ENCODE results near the gene PCSK1. TPM values are rescaled to one million over a fixed set of nuclear protein-coding genes. Genes with fewer than 3 reads are reported as not detected.

Gene PCSK1
- total RNA-seq, 1 experiment from 2014 or later: not detected

GRCh38 chr5:96474073-96474472, 41.0 kb upstream of the PCSK1 start:
- Histone ChIP-seq H3K27me3 (ENCODE audit: insufficient read depth, low read length) (0 out of 2 replicates have a peak, but pooled peaks cover 4% of the 10 kb centered on the region), H3K9ac (ENCODE audit: low read length) (no peak overlapping the region), H3K4me1 (ENCODE audit: control insufficient read depth in 1 of 2, insufficient read depth in 2 of 2, low read length in 2 of 2) (no peaks in the 10 kb centered on the region), H4K20me1 (ENCODE audit: insufficient read depth) (no peaks in the 10 kb centered on the region), H3K36me3 (ENCODE audit: control insufficient read depth in 1 of 2, insufficient read depth in 2 of 2, low read length in 2 of 2) (no peaks in the 10 kb centered on the region), H3K27ac (ENCODE audit: low read depth, low read length) (no peak overlapping the region), H3K9me3 (ENCODE audit: control insufficient read depth in 1 of 2, insufficient read depth in 1 of 2, low read depth in 1 of 2, low read length in 2 of 2) (no peaks in the 10 kb centered on the region), H3K4me2 (ENCODE audit: low read length) (no peak overlapping the region), H3K9me2 (ENCODE audit: insufficient read depth) (no peaks in the 10 kb centered on the region), H3K79me2 (ENCODE audit: insufficient read depth, low read length) (no peaks in the 10 kb centered on the region), H3K4me3 (replicated peaks in 1 of 2; ENCODE audit: low read depth in 1 of 2, low read length in 2 of 2) (no peak overlapping the region), H2AFZ (ENCODE audit: low read depth, low read length, poor library complexity, severe bottlenecking) (no peak overlapping the region)
- ATAC-seq (no peak), DNase-seq (ENCODE audit: low read depth, low spot score) (no peak)
- no peak for TF ChIP-seq FOSL1 (IDR thresholded peaks at IDR 0.05; ENCODE audit: low read depth)
- ChIA-PET POLR2A (interaction anchor here (0.6 kb wide), 1 partner anchor 798 kb away, joined by 4 read pairs; no protein-coding TSS in a partner anchor), CTCF (no interaction called here), RAD21 (ENCODE audit: low non-redundant PET in 1 of 2, low total read pairs in 2 of 2, uncharacterized antibody in 2 of 2, unreplicated experiment in 2 of 2) (no interaction called here)
- BruUV-seq (replicated peaks): no TSS peak
- intact Hi-C loops (cut with micrococcal nuclease): no loop called here

DNA sequence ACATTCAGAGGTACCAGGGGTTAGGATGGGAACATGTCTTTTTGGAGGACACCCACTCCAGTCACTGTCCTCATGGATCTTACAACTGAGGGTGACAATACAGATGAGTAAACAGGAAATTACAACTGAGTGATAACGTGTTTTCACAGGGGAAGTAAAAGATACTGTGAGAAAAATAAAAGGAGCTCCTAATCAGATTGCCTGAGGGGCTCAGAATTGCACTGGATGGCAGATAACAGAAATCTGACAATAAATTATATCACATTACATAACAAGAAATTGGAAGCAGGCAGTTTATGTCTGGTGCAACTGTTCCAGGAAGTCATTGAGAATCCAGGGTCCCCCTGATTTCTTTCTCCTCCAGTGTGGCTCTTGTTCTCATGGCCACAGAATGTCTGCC, 40.1 kb upstream of the PCSK1 start:
- BruUV-seq (replicated peaks): no TSS peak
- Histone ChIP-seq H3K27ac (ENCODE audit: low read depth, low read length) (no peak overlapping the region), H3K79me2 (ENCODE audit: insufficient read depth, low read length) (no peaks in the 10 kb centered on the region), H3K27me3 (ENCODE audit: insufficient read depth, low read length) (0 out of 2 replicates have a peak, but pooled peaks cover 4% of the 10 kb centered on the region), H3K9me2 (ENCODE audit: insufficient read depth) (no peaks in the 10 kb centered on the region), H3K36me3 (ENCODE audit: control insufficient read depth in 1 of 2, insufficient read depth in 2 of 2, low read length in 2 of 2) (no peaks in the 10 kb centered on the region), H3K9ac (ENCODE audit: low read length) (no peak overlapping the region), H2AFZ (ENCODE audit: low read depth, low read length, poor library complexity, severe bottlenecking) (no peak overlapping the region), H3K9me3 (ENCODE audit: control insufficient read depth in 1 of 2, insufficient read depth in 1 of 2, low read depth in 1 of 2, low read length in 2 of 2) (no peaks in the 10 kb centered on the region), H4K20me1 (ENCODE audit: insufficient read depth) (no peaks in the 10 kb centered on the region), H3K4me2 (ENCODE audit: low read length) (no peak overlapping the region), H3K4me1 (ENCODE audit: control insufficient read depth in 1 of 2, insufficient read depth in 2 of 2, low read length in 2 of 2) (no peaks in the 10 kb centered on the region), H3K4me3 (replicated peaks in 1 of 2; ENCODE audit: low read depth in 1 of 2, low read length in 2 of 2) (no peak overlapping the region)
- DNase-seq (ENCODE audit: low read depth, low spot score) (no peak), ATAC-seq (no peak)
- intact Hi-C loops (cut with micrococcal nuclease): no loop called here
- ChIA-PET RAD21 (ENCODE audit: low non-redundant PET in 1 of 2, low total read pairs in 2 of 2, uncharacterized antibody in 2 of 2, unreplicated experiment in 2 of 2) (no interaction called here), POLR2A (no interaction called here), CTCF (no interaction called here)
- TF ChIP-seq ZFX (IDR thresholded peaks at IDR 0.05) (no peak), CEBPB (IDR thresholded peaks at IDR 0.05; ENCODE audit: low read depth) (no peak), YY1 (IDR thresholded peaks at IDR 0.05; ENCODE audit: extremely low read depth, insufficient replicate concordance, low read depth, low read length) (no peak), POLR2A (IDR thresholded peaks at IDR 0.05; ENCODE audit: borderline replicate concordance, extremely low read depth, insufficient read depth, insufficient read length) (no peak), JUND (IDR thresholded peaks at IDR 0.05) (no peak), ATF3 (IDR thresholded peaks at IDR 0.05) (no peak), ELF1 (IDR thresholded peaks at IDR 0.05; ENCODE audit: borderline replicate concordance, low read depth) (no peak), CBX3 (IDR thresholded peaks at IDR 0.05; ENCODE audit: low read depth) (no peak), POLR2AphosphoS5 (IDR thresholded peaks at IDR 0.05; ENCODE audit: low read depth, low read length) (no peak), ZNF274 (IDR thresholded peaks at IDR 0.05; ENCODE audit: low read depth, low read length) (no peak), FOSL1 (IDR thresholded peaks at IDR 0.05; ENCODE audit: low read depth) (no peak), RAD21 (IDR thresholded peaks at IDR 0.05; ENCODE audit: low read depth) (no peak), SP1 (IDR thresholded peaks at IDR 0.05; ENCODE audit: low read depth) (no peak)
- TF ChIP-seq, protein P1, sequence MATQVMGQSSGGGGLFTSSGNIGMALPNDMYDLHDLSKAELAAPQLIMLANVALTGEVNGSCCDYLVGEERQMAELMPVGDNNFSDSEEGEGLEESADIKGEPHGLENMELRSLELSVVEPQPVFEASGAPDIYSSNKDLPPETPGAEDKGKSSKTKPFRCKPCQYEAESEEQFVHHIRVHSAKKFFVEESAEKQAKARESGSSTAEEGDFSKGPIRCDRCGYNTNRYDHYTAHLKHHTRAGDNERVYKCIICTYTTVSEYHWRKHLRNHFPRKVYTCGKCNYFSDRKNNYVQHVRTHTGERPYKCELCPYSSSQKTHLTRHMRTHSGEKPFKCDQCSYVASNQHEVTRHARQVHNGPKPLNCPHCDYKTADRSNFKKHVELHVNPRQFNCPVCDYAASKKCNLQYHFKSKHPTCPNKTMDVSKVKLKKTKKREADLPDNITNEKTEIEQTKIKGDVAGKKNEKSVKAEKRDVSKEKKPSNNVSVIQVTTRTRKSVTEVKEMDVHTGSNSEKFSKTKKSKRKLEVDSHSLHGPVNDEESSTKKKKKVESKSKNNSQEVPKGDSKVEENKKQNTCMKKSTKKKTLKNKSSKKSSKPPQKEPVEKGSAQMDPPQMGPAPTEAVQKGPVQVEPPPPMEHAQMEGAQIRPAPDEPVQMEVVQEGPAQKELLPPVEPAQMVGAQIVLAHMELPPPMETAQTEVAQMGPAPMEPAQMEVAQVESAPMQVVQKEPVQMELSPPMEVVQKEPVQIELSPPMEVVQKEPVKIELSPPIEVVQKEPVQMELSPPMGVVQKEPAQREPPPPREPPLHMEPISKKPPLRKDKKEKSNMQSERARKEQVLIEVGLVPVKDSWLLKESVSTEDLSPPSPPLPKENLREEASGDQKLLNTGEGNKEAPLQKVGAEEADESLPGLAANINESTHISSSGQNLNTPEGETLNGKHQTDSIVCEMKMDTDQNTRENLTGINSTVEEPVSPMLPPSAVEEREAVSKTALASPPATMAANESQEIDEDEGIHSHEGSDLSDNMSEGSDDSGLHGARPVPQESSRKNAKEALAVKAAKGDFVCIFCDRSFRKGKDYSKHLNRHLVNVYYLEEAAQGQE (IDR thresholded peaks at IDR 0.05; ENCODE audit: low read depth): no peak
- TF ChIP-seq, protein P2, sequence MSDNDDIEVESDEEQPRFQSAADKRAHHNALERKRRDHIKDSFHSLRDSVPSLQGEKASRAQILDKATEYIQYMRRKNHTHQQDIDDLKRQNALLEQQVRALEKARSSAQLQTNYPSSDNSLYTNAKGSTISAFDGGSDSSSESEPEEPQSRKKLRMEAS (IDR thresholded peaks at IDR 0.05): no peak

Measured in HCT116 (cell line).